HUDEP-2 (cell line): ENCODE results near the gene TDRD15.
A peak's percentile ranks its signal among the peaks of the same experiment; 100 is the strongest.
"Not testable (repeated sequence)": the region's sequence is repeated elsewhere in the genome, so short reads cannot be mapped to it uniquely, and the experiment has no call there.

Experiments
- DNase-seq, 76 experiments: peaks; one replicate each; lab custom pipeline; 2025; ENCODE audit not compliant: unreplicated experiment in 76 of 76; lab: John Stamatoyannopoulos, UW

Gene TDRD15

DNA sequence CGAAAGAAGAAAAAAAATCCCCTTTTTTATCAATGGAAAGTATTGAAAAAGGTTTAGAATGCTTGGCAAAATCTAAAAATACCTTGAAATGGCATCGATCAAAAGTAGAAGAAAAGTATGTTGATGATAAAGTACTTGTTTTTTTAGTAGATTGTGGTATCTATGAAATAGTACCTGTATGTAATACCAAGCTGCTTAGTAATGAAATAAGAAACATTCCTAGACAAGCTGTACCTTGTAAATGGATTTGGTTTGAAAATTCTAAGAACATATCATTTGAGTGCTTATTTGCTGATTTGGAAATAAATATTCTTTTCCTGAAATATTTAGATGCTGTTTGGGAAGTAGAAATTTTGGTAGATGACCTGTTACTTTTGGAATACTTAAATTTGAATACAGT is 18.4 kb downstream of the TDRD15 start:
- no peak for DNase-seq

DNA sequence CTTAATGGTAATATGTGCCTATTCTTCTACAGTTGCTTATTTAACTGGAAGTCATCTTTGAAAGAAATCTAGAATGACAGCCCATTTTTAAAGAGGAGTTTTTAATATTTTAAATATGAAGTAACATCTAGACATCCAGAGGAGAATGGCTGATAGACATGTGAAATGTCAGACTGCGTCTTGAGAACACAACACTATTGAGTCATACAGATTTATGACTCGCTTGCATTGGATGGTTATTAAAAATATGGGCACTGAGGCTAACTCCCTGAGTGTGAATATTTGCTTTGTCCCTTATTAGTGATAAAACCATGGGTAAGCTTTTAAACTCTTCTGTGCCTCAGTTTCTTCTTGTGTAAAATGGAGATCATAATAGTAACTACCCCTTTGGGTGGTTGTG is 22.9 kb downstream of the TDRD15 start:
- no peak for DNase-seq

DNA sequence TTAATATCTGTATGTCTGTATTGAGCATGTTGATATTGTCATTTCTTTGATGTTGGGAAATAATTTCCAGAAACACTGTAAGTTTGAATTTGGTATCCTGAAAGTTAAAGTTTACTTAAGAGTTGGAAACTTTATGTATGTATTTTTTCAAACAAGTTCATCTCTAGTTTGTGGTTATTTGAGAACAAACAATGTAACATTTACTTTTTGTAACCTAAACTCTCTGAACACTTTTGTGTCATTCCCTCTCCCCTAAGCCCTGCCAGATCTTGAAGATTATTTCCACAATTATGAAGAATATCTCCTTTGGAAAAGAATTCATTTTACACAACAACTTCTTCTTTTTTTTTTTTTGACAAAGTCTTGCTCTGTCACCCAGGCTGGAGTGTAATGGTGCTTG is 24.9 kb downstream of the TDRD15 start:
- no peak for DNase-seq

DNA sequence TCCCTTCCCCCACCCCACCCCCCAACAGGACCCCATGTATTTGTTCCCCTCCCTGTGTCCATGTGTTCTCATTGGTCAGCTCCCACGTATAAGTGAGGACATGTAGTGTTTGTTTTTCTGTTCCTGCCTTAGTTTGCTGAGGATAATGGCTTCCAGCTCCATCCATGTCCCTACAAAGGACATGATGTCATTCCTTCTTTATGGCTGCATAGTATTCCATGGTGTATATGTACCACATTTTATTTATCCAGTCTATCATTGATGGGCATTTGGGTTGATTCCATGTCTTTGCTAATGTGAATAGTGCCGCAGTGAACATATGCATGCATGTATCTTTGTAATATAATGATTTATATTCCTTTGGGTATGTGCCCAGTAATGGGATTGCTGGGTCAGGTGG is 27.5 kb downstream of the TDRD15 start:
- not testable (repeated sequence) for DNase-seq

DNA sequence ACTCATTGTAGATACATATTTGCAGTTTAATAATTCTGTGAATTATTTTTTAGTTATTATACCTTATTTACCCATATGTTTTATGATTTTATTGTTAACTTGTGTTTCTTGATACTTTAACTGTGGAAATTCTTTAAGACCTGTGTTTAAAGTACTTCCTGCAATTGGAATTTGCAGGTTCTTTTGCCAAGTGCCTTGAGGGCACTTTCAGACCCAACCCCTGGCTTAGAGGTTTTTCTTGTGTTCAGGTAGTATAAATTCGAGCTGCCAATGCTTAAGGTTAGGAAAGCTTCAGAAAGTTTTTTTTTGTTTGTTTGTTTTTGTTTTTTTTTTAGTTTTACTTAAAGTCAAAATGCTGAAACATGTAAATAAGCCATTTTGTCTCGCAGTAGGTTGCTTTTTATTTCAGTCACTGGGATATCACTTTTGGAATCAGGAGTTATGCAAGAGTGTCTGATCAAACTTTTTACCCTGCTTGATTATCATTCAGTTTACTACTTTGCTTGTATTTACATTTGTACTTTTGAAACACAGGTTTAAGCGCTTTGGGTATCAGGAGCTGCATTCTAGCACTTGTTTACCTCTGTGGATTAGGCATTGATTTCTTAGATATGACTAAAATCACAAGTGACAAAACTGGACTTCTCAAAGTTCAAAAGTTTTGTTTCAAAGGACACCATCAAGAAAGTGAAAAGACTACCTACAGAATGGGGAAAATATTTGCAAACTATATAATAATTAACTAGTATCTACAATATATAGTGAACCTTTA is 31.8 kb downstream of the TDRD15 start:
- DNase-seq: no peak

DNA sequence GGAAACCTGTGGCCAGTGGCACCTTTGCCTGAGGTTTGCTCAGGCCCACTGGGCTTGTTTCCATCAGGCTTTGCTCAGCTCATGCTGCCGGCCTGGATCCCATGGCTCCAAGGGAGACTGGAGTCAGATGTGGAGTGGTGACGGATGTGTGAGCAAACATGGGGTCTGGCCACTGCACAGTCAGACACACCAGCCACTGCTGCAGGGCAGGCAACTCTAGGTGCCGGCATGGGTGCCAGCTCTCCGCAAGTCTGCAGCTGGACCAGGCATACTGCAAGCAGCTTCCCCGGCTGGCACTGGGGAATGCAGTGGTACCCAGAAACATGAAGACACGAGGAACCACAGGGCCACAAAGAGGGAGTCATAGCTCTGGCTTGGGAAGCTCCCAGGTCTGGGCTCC is 37.4 kb downstream of the TDRD15 start:
- DNase-seq: no peak

DNA sequence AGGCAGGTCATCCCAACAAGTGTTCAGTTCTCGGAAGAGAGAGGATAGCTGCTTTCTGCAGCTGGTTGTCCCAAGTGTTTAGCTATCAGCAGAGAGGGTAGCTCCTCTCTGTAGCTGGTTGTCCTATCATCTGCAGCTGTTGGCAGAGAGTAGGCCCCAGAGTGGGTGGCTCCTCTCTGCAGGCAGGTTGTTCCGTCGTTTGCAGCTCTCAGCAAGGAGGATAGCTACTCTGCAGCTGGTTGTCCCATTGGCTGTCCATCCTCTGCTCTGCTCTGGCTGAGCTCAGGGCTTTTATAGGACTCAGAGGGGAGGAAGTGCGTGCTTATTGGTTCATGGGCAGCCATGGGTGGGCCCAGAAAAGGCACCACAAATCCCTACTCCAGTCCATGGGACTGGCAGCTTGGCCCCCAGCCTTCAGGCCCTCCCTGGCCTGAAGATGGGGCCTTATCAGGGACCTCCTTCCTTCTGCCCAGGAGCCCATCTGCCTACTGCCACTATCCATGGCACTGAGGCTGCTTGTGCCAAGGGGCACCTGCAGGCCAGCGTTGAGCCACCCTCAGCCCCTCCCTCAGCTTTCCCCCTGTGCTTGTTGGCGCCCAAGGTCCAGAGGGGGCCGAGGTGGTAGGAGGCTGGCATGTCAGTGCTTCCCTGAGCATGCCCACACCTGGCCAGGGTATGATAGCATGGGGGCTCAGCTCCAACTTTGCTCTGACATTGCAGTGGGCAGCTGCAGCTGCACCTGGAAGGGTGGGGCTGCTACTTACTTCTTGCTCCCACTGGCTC is 38.3 kb downstream of the TDRD15 start:
- no peak for DNase-seq

DNA sequence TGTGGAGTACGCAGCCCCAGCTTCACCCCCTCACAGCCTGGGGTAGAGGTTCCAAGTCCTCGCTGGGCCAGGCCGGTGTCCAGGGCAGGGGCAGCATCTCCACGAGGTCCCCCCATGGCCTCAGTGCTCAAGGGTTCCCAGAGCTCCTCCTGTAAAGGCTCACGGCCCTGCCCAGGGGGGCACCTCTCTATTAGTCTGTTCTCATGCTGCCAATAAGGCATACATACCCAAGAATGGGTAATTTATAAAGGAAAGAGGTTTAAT is 38.8 kb downstream of the TDRD15 start:
- DNase-seq: no peak

DNA sequence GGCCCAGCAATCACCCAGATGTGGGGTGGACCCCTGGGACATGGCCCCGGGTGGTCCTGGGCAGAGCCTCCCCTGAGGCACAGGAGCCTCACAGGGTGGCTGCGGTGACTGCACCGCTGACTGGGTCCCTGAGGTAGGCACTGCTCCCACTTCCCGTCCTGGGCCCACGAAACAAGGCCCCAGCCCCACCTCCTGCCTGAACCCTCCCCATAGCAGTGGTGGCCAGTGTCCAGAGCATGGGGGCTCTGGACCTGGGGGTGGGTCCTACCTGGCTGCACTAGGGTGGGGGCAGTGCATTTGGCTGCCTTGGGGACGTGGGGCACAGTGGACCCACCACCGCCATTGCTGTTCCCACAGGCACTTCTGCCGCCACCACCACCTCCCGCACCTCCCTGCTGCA is 39.4 kb downstream of the TDRD15 start:
- no peak for DNase-seq

DNA sequence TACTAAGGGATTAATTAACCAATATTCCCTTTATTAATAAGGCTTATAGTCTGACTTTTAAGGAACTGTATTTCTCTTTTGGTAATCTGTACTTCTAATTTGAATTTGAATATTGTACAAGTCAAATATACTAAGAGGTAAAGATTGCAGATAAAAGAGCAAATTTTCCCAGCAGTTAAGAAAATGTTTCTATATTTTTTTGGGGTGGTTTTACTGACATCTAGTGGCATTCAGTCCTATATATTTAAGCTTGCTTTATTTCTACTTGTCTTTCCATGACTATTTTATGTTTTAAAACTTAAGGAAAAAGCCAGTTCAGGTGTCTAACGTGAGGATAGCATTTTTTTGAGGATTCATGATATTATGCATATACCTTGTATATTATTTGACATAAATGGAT is 41.6 kb downstream of the TDRD15 start:
- no peak for DNase-seq

DNA sequence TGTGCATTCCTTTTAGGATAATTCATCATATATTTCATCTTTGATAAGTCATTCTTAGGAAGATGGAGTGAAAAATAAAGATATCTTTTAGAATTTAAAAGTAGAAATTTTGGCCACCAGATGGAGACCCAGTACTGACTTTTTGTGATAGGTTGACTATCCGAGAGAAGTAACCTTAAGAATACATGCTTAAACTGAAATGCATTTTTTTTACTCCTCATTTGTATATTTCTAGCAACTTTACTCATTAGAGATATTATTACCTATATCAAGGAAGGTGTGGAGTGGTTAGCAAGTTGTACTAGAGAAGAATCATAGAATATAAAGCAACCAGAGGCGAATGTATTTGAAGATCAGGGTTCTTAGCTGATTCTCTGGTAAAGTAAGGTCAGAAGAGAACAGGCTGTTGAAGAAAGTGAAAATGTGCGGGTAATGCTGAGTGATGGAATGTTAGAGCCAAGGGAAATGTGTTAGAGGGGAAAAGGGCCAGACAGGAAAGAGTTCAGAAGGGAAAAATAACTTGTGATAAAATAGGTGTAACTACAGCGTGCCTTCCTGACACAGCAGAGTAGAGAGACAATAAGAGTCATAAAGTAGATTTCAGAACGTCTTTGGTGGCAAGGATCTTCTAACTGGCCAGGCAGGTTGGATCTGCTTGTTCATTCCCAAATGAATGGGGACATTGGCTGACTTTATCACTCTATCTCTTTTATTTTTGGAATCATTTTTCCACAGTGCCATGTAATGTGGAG is 52.3 kb downstream of the TDRD15 start:
- peak in 6 of 76 experiments; percentile 1 to 7 (median 3) for DNase-seq

DNA sequence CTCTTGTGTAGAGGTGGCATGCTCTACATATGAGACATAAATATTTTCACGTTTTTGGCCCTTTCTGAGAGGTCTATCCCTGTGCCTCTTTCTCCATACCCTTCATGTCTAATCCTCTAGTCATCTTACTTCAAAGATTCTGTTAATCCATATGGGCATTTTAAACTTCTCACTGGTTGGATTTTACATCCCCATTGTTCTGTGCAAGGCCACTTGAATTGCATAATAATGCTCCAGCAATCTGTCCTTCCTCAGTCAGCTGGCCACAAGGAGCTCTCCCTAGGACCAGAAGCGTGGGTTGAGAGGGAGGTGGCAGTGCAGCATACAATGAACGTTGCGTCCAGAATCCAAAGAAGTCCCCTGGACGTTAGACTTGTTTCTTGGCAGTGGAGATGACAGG is 58.2 kb downstream of the TDRD15 start:
- DNase-seq: no peak

DNA sequence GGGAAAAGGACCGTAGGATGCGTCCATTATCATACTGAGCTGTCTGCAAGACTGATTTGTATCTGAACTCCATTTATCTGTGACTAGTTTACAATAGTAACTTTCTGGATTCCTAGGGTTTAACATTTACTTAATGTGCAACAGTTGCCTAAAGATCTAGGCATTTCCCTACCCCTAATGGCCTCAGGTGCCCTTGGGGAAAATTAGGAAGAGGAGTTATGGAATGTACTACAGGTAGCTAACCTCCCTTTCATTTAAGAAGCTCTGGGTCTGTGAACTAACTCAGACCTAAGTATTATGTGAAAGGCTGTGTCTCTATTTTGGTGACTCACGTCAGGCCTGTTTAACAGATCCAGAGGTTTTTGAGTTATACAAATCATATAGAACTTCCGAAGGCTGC is 59.5 kb downstream of the TDRD15 start:
- no peak for DNase-seq

DNA sequence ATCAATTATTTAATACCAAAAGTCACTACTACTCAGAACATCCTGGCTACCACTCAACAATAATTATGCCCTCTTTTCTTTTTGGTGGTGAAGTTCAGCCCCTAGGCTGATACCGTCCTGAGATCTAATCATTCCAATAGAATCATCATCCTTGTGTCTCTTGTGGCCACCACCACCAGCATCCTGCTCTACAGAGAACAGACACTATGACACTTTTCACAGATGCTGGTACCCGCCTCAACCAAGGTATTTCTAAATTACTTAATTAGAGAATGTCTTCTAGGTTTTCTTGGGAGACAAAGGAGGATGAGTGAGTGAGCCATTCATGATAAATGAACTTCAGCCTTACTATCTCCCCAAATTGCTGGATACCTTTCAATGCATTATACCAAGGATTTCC is 60.0 kb downstream of the TDRD15 start:
- DNase-seq: no peak

DNA sequence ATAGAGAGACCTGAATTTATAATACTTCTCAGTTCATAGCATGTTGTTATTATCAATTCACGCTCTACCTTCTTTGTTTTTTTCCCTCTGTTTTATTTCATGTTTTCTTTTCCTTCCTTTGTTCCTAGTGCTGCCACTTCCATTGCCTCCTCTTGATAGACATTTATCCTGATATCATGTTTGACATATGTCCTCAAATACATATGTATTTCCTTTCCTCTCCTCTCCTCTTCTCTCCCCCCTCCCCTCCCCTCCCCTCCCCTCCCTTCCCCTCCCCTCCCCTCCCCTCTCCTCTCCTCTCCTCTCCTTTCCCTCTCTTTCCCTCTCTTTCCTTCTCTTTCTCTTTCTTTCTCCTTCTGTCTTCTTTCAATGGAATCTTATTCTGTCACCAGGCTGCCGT is 67.8 kb downstream of the TDRD15 start:
- no peak for DNase-seq
